Measurements from ENCODE around the gene CRTC3.

DNA sequence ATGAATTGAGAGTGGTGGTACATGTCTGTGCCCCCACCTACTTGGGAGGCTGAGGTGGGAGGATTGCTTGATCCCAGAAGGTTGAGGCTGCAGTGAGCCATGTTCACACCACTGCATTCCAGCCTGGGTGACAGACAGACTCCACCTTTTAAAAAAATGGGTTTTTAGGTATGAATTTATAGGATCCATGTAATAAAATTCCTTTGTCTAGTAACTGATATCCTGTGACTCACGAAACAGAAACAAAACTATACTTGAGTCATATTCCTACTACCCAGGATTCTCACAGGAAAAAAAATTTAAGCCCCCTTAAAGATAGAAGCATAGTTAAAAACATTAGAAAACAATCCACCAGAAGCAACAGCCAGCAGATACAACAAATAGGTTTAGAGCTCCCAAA lies 10.0 kb upstream of the CRTC3 start:
- no peak for TF ChIP-seq HDGF (IDR thresholded peaks at IDR 0.05; ENCODE audit: borderline replicate concordance)
- TF ChIP-seq CTBP1 (IDR thresholded peaks at IDR 0.05; ENCODE audit: borderline replicate concordance), result no peak
- no peak for TF ChIP-seq L3MBTL2 (conservative IDR thresholded peaks at IDR 0.05)
- no peak for TF ChIP-seq SP1 (IDR thresholded peaks at IDR 0.05)
- no peak for TF ChIP-seq ELF4 (IDR thresholded peaks at IDR 0.05)
- TF ChIP-seq SUZ12 (IDR thresholded peaks at IDR 0.05), result no peak
- no peak for TF ChIP-seq FOXM1 (IDR thresholded peaks at IDR 0.05; ENCODE audit: borderline replicate concordance)
- TF ChIP-seq ARNT (IDR thresholded peaks at IDR 0.05), result no peak
- TF ChIP-seq, protein P1, sequence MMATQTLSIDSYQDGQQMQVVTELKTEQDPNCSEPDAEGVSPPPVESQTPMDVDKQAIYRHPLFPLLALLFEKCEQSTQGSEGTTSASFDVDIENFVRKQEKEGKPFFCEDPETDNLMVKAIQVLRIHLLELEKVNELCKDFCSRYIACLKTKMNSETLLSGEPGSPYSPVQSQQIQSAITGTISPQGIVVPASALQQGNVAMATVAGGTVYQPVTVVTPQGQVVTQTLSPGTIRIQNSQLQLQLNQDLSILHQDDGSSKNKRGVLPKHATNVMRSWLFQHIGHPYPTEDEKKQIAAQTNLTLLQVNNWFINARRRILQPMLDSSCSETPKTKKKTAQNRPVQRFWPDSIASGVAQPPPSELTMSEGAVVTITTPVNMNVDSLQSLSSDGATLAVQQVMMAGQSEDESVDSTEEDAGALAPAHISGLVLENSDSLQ (IDR thresholded peaks at IDR 0.05), result no peak
